HCT116 (cell line): Measurements from ENCODE around the gene GNAO1. TPM values are rescaled to one million over a fixed set of nuclear protein-coding genes. Genes with fewer than 3 reads are reported as not detected.

Experiments used
- ATAC-seq: fragments of 200-7000 bp; cut with Tn5 transposase; 2 replicates; pipeline ENCODE4 v1.9.1; 2020; ENCODE audit warnings: mild to moderate bottlenecking, moderate library complexity
- BruUV-seq: library from RNA; stranded (reverse); fragments of 400-500 nt; replicated peaks from 2 replicates; lab custom pipeline; 2021; lab: Mats Ljungman, UMichigan
- CTCF ChIA-PET: fragments of 300-600 bp; sonication (Branson Sonifier 250); formaldehyde crosslinking; loops from one replicate; lab custom pipeline; 2021; ENCODE audit warnings: antibody characterized with exemption; lab: Charles Lee
- POLR2A ChIA-PET: fragments of 300-600, 350-600 bp; sonication (Branson Sonifier 250); formaldehyde crosslinking; loops from one replicate; lab custom pipeline; 2021; ENCODE audit warnings: antibody characterized with exemption; lab: Charles Lee
- RAD21 ChIA-PET, 2 experiments: fragments of 300-600 bp; sonication (Branson Sonifier 250); formaldehyde crosslinking; loops; one replicate each; lab custom pipeline; 2023; ENCODE audit warnings: low total read pairs in 2 of 2; ENCODE audit not compliant: uncharacterized antibody in 2 of 2, unreplicated experiment in 2 of 2, low non-redundant PET in 1 of 2; lab: Charles Lee
- DNase-seq: peaks from one replicate; pipeline ENCODE4 v3.0.0-alpha.2; 2010; ENCODE audit warnings: low read depth, low spot score
- H2AFZ ChIP-seq: fragments of 200-600 bp; shearing (Covaris generic), sonication (generic); 2 replicates; pipeline ENCODE4 v1.6.1; 2017; ENCODE audit warnings: low read depth, mixed run types, mixed read lengths, antibody characterized with exemption, low read length; ENCODE audit not compliant: poor library complexity, severe bottlenecking
- H3K27ac ChIP-seq: 2 replicates; pipeline ENCODE4 v1.5.1; 2012; ENCODE audit warnings: low read depth, low read length
- H3K27me3 ChIP-seq: fragments of 200-600 bp; sonication (generic); 2 replicates; pipeline ENCODE4 v1.6.1; 2016; ENCODE audit warnings: mixed run types, low read length, mixed read lengths; ENCODE audit not compliant: insufficient read depth
- H3K36me3 ChIP-seq, 2 experiments: fragments of 200-500 bp in 1 of 2; fragments of 200-600 bp in 1 of 2; sonication (Bioruptor generic) in 1 of 2; sonication (generic) in 1 of 2; 2 replicates each; pipeline versions ENCODE4 v1.5.1 to v1.6.1; 2014 to 2016; ENCODE audit warnings: low read length in 2 of 2, inconsistent platforms in 1 of 2, mixed read lengths in 1 of 2, mixed run types in 1 of 2; ENCODE audit not compliant: insufficient read depth in 2 of 2, control insufficient read depth in 1 of 2
- H3K4me1 ChIP-seq, 2 experiments: fragments of 200-600 bp in 1 of 2; sonication (generic) in 1 of 2; 2 replicates each; pipeline versions ENCODE4 v1.5.1 to v1.6.1; 2012 to 2017; ENCODE audit warnings: low read length in 2 of 2, inconsistent platforms in 1 of 2, mild to moderate bottlenecking in 1 of 2, mixed read lengths in 1 of 2, mixed run types in 1 of 2, moderate library complexity in 1 of 2; ENCODE audit not compliant: insufficient read depth in 2 of 2, control insufficient read depth in 1 of 2
- H3K4me2 ChIP-seq: fragments of 200-600 bp; sonication (generic); 2 replicates; pipeline ENCODE4 v1.6.1; 2017; ENCODE audit warnings: mixed run types, low read length, mixed read lengths
- H3K4me3 ChIP-seq, 2 experiments: fragments of 200-600 bp in 1 of 2; sonication (generic) in 1 of 2; replicated peaks in 1 of 2; 2 replicates each; pipeline ENCODE4 v1.5.1; 2011 to 2016; ENCODE audit warnings: low read length in 2 of 2, control low read depth in 1 of 2, low read depth in 1 of 2, mild to moderate bottlenecking in 1 of 2, mixed read lengths in 1 of 2, mixed run types in 1 of 2
- H3K79me2 ChIP-seq: fragments of 200-600 bp; sonication (generic); 2 replicates; pipeline ENCODE4 v1.6.1; 2017; ENCODE audit warnings: mild to moderate bottlenecking, mixed run types, low read length, moderate library complexity, mixed read lengths; ENCODE audit not compliant: insufficient read depth
- H3K9ac ChIP-seq: fragments of 200-600 bp; sonication (generic); 2 replicates; pipeline ENCODE4 v1.6.1; 2016; ENCODE audit warnings: low read length, mixed read lengths
- H3K9me2 ChIP-seq: fragments of 200-600 bp; sonication (generic), shearing (Covaris generic); 2 replicates; pipeline ENCODE4 v1.6.1; 2017; ENCODE audit warnings: mixed run types, mild to moderate bottlenecking, moderate library complexity; ENCODE audit not compliant: insufficient read depth
- H3K9me3 ChIP-seq, 2 experiments: fragments of 200-500 bp in 1 of 2; fragments of 200-600 bp in 1 of 2; sonication (Bioruptor generic) in 1 of 2; sonication (generic) in 1 of 2; 2 replicates each; pipeline ENCODE4 v1.6.1; 2014 to 2017; ENCODE audit warnings: low read length in 2 of 2, mixed read lengths in 2 of 2, inconsistent platforms in 1 of 2, low read depth in 1 of 2, mild to moderate bottlenecking in 1 of 2, mixed run types in 1 of 2, moderate library complexity in 1 of 2; ENCODE audit not compliant: control insufficient read depth in 1 of 2, insufficient read depth in 1 of 2
- H4K20me1 ChIP-seq: fragments of 200-600 bp; sonication (generic), shearing (Covaris generic); 2 replicates; pipeline ENCODE4 v1.6.1; 2017; ENCODE audit warnings: mixed run types, mild to moderate bottlenecking, moderate library complexity; ENCODE audit not compliant: insufficient read depth
- CBX3 ChIP-seq: IDR thresholded peaks from 2 replicates; pipeline ENCODE4 v1.6.1; 2012; ENCODE audit warnings: low read depth
- CEBPB ChIP-seq: IDR thresholded peaks from 2 replicates; pipeline ENCODE4 v1.6.1; 2012; ENCODE audit warnings: low read depth
- CTCF ChIP-seq, 3 experiments: fragments of 200-600 bp in 1 of 3; sonication (generic) in 1 of 3; IDR thresholded peaks in 2 of 3; conservative IDR thresholded peaks in 1 of 3; 2 replicates each; pipeline ENCODE4 v1.5.1; 2012 to 2017; ENCODE audit warnings: low read depth in 2 of 3, low read length in 2 of 3, antibody characterized with exemption in 1 of 3, borderline replicate concordance in 1 of 3, control low read depth in 1 of 3, mild to moderate bottlenecking in 1 of 3, mixed read lengths in 1 of 3, mixed run types in 1 of 3, moderate library complexity in 1 of 3; ENCODE audit not compliant: insufficient read depth in 1 of 3
- ELF1 ChIP-seq: IDR thresholded peaks from 2 replicates; pipeline ENCODE4 v1.6.1; 2012; ENCODE audit warnings: low read depth, borderline replicate concordance
- EZH2phosphoT487 ChIP-seq: fragments of 200-600 bp; IDR thresholded peaks from 2 replicates; pipeline ENCODE4 v1.6.1; 2018; ENCODE audit warnings: antibody characterized with exemption, borderline replicate concordance
- MAX ChIP-seq: IDR thresholded peaks from 2 replicates; pipeline ENCODE4 v1.6.1; 2012
- POLR2AphosphoS5 ChIP-seq: IDR thresholded peaks from 2 replicates; pipeline ENCODE4 v1.6.1; 2011; ENCODE audit warnings: mild to moderate bottlenecking, low read depth, low read length, moderate library complexity
- REST ChIP-seq: IDR thresholded peaks from 2 replicates; pipeline ENCODE4 v1.6.1; 2012; ENCODE audit warnings: low read depth
- SIN3A ChIP-seq: IDR thresholded peaks from 2 replicates; pipeline ENCODE4 v1.6.1; 2012; ENCODE audit warnings: low read depth
- SP1 ChIP-seq: IDR thresholded peaks from 2 replicates; pipeline ENCODE4 v1.6.1; 2012; ENCODE audit warnings: low read depth
- TCF7L2 ChIP-seq: IDR thresholded peaks from 2 replicates; pipeline ENCODE4 v1.7.0; 2011; ENCODE audit warnings: borderline replicate concordance, inconsistent platforms; ENCODE audit not compliant: insufficient read depth, insufficient read length; ENCODE audit errors: extremely low read depth
- ZFX ChIP-seq: fragments of 450-650 bp; IDR thresholded peaks from 2 replicates; pipeline ENCODE4 v1.6.1; 2017
- intact Hi-C: fragments of 100-400 bp; cut with micrococcal nuclease; formaldehyde crosslinking; loops from 2 replicates; pipeline ENCODE4 v1.10.0; 2022
- total RNA-seq: library from RNA; stranded (reverse); gene quantifications from one replicate; pipeline ENCODE4 v1.2.1, GENCODE V29; 2021; ENCODE audit not compliant: unreplicated experiment

Gene GNAO1
- total RNA-seq, 1 experiment from 2014 or later, result 0.12 TPM

- POLR2A ChIA-PET, result no interaction called here
Measured at GRCh38 chr16:56362057-56362655, 170.9 kb downstream of the GNAO1 start.

More at GRCh38 chr16:56362057-56362655, 170.9 kb downstream of the GNAO1 start:
- no peaks in the 10 kb centered on the region for H3K27me3 ChIP-seq
- RAD21 ChIA-PET, result no interaction called here
- no peak overlapping the region for H3K9ac ChIP-seq
- H3K4me1 ChIP-seq, result peaks cover 3 to 4% of the 10 kb centered on the region in 2 experiments; a peak in 3 of 4 replicates
- no peak overlapping the region for H3K4me2 ChIP-seq
- H3K4me3 ChIP-seq, result no peak overlapping the region
- H2AFZ ChIP-seq, result no peak overlapping the region
- peaks cover 5 to 13% of the 10 kb centered on the region in 2 experiments; a peak in 3 of 4 replicates for H3K36me3 ChIP-seq
- CTCF ChIA-PET, result no interaction called here
- ATAC-seq (no peak), DNase-seq (no peak)
- H3K9me3 ChIP-seq, result no peaks in the 10 kb centered on the region
- TF ChIP-seq ELF1 (no peak), SP1 (no peak), REST (no peak), TCF7L2 (no peak), EZH2phosphoT487 (no peak), CTCF (IDR thresholded peaks at IDR 0.05 in 2 of 3, conservative IDR thresholded peaks at IDR 0.05 in 1 of 3; ENCODE audit: borderline replicate concordance in 1 of 3, insufficient read depth in 1 of 3, low read depth in 2 of 3, low read length in 2 of 3) (no peak), POLR2AphosphoS5 (no peak), SIN3A (no peak), MAX (no peak), ZFX (no peak), CEBPB (no peak), CBX3 (no peak)
- intact Hi-C loops, result no loop called here
- BruUV-seq, result no TSS peak
- no peak overlapping the region for H3K27ac ChIP-seq
- no peaks in the 10 kb centered on the region for H4K20me1 ChIP-seq
- no peaks in the 10 kb centered on the region for H3K9me2 ChIP-seq
- no peaks in the 10 kb centered on the region for H3K79me2 ChIP-seq
